ENCODE measurements around the gene MYO1D.

DNA sequence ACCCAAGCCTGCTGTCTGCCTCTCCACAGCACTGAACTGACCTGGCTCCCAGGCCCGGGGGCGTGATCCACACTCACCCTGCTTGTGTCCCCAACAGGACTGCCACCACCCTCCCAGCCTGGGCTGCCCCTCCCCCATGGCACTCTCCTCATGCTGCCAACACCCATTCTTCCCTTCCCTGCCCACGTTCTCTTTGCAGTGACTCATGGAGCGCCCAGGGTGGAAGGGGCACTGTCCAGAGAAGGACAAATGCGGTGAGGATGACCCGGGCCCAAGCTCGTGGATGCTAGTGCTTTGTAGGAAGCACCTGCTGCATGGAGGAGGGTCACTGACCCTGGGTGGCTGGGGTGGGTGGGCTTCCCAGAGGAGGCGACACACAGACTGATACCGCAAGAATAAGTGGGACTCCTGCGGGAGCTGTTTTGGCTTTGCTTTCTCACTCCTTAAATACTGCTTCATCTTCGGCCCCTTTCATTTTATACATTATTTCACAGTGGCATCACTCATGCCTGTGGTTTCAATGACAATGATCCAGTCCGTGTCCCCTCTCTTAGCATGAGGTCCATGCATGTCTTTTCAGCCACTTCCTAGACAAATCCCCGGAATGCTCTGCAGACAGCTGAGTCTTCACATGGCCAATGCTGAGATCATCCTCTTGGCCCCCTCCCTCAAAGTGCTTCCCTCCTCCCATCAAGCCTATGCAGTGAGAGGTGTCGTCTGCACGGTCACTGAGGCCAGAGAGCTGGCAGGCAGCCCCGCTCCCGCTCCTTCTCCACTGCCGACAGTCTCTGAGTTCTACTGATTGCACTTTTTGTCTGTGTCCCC, 372.5 kb downstream of the MYO1D start:
- TF ChIP-seq EZH2 (optimal IDR thresholded peaks at IDR 0.05; ENCODE audit: low read depth, low read length) (no peak), EZH2phosphoT487 (IDR thresholded peaks at IDR 0.05; ENCODE audit: low read length) (no peak)
- TF ChIP-seq, protein P1, sequence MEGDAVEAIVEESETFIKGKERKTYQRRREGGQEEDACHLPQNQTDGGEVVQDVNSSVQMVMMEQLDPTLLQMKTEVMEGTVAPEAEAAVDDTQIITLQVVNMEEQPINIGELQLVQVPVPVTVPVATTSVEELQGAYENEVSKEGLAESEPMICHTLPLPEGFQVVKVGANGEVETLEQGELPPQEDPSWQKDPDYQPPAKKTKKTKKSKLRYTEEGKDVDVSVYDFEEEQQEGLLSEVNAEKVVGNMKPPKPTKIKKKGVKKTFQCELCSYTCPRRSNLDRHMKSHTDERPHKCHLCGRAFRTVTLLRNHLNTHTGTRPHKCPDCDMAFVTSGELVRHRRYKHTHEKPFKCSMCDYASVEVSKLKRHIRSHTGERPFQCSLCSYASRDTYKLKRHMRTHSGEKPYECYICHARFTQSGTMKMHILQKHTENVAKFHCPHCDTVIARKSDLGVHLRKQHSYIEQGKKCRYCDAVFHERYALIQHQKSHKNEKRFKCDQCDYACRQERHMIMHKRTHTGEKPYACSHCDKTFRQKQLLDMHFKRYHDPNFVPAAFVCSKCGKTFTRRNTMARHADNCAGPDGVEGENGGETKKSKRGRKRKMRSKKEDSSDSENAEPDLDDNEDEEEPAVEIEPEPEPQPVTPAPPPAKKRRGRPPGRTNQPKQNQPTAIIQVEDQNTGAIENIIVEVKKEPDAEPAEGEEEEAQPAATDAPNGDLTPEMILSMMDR (IDR thresholded peaks at IDR 0.05; ENCODE audit: low read length): no peak

All from MM.1S (cell line).